Gastroesophageal sphincter (tissue), 3 donors: ENCODE data around the gene CDKAL1.

ENCODE experiments used
- EP300 ChIP-seq: sonication (generic); formaldehyde crosslinking; IDR thresholded peaks from one replicate; pipeline ENCODE4 v1.6.1; 2017; ENCODE audit warnings: antibody characterized with exemption, mild to moderate bottlenecking
- POLR2A ChIP-seq, 2 donors: fragments of 450-650 bp; IDR thresholded peaks; one replicate each; pipeline ENCODE4 v1.6.1; 2017; ENCODE audit warnings: antibody characterized with exemption in 2 of 2, mild to moderate bottlenecking in 2 of 2, moderate library complexity in 1 of 2
- POLR2AphosphoS5 ChIP-seq: sonication (generic); formaldehyde crosslinking; IDR thresholded peaks from one replicate; pipeline ENCODE4 v1.6.1; 2017; ENCODE audit warnings: antibody characterized with exemption
- TF ChIP-seq, protein P1 (sequence below), 4 experiments: fragments of 200-600 bp in 2 of 4; fragments of 450-650 bp in 2 of 4; sonication (generic) in 1 of 4; IDR thresholded peaks; one replicate each; pipeline ENCODE4 v1.5.1; 2017 to 2019; ENCODE audit warnings: antibody characterized with exemption in 4 of 4, mild to moderate bottlenecking in 2 of 4, moderate library complexity in 2 of 4

- TF ChIP-seq POLR2A (IDR thresholded peaks at IDR 0.05) (no peak), POLR2AphosphoS5 (peak; percentile 62), EP300 (no peak)
- TF ChIP-seq, protein P1, sequence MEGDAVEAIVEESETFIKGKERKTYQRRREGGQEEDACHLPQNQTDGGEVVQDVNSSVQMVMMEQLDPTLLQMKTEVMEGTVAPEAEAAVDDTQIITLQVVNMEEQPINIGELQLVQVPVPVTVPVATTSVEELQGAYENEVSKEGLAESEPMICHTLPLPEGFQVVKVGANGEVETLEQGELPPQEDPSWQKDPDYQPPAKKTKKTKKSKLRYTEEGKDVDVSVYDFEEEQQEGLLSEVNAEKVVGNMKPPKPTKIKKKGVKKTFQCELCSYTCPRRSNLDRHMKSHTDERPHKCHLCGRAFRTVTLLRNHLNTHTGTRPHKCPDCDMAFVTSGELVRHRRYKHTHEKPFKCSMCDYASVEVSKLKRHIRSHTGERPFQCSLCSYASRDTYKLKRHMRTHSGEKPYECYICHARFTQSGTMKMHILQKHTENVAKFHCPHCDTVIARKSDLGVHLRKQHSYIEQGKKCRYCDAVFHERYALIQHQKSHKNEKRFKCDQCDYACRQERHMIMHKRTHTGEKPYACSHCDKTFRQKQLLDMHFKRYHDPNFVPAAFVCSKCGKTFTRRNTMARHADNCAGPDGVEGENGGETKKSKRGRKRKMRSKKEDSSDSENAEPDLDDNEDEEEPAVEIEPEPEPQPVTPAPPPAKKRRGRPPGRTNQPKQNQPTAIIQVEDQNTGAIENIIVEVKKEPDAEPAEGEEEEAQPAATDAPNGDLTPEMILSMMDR (IDR thresholded peaks at IDR 0.05), result no peak
These were observed 499.3 kb downstream of the CDKAL1 start for GRCh38 chr6:21033575-21034026.
